Stimulated activated naive CD4-positive, alpha-beta T cell treated with Interleukin-2 at 50 U/mL for 16 hours (primary cell): ENCODE measurements around the gene AGTR2.
"Not testable (repeated sequence)": the region's sequence is repeated elsewhere in the genome, so short reads cannot be mapped to it uniquely, and the experiment has no call there.

ENCODE experiments used
- DNase-seq: peaks from one replicate; lab custom pipeline; 2025; lab: John Stamatoyannopoulos, UW

Gene AGTR2, protein sequence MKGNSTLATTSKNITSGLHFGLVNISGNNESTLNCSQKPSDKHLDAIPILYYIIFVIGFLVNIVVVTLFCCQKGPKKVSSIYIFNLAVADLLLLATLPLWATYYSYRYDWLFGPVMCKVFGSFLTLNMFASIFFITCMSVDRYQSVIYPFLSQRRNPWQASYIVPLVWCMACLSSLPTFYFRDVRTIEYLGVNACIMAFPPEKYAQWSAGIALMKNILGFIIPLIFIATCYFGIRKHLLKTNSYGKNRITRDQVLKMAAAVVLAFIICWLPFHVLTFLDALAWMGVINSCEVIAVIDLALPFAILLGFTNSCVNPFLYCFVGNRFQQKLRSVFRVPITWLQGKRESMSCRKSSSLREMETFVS

DNA sequence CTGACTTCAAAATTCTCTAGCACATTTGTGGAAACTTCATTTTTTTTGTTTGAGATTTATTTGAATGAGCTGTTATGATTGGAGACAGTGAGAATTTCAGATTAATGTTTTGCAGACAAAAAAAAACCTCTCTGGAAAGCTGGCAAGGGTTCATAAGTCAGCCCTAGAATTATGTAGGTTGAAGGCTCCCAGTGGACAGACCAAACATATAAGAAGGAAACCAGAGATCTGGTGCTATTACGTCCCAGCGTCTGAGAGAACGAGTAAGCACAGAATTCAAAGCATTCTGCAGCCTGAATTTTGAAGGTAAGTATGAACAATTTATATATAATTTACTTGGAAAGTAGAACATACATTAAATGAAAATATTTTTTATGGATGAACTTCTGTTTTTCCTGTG is at the start of gene AGTR2:
Gene AGTR2 (plus strand): TSS at position 234 of the 400 bp plus-strand sequence. CDS start 1,537 bp downstream, outside the sequence.
- DNase-seq = no peak

DNA sequence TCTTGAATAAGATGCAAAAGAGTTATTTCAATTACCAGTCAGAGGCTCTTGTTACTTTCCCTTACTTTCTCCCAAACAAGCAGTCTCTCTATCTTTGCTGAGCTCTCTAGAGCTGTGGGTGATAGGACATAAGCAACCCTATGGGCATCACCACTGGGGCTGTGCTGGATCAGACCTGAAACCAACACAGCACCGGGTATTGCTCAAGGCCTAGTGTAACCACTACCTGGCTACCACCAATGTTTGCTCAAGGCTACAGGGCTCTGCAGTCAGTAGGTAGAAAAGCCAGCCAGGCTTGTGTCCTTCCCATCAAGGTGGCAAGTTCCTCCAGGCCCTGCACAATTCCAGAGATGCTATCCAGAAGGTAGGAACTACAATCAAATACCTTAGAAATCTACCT is 35.3 kb upstream of the AGTR2 start:
- DNase-seq = no peak

DNA sequence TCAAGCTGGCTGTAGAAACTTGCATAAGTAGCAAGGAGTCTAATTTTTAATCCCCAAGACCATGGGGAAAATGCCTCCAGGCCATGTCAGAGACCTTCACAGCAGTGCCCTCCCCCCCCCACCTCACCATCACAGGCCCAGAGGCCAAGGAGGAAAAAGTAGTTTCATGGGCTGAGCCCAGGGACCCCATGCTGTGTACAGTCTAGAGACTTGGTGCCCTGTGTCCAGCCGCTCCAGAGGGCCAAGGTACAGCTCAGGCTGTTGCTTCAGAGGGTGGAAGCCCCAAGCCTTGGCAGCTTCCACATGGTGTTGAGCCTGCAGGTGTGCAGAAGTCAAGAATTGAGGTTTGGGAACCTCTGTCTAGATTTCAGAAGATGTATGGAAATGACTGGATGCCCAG is 29.3 kb upstream of the AGTR2 start:
- not testable (repeated sequence) for DNase-seq

DNA sequence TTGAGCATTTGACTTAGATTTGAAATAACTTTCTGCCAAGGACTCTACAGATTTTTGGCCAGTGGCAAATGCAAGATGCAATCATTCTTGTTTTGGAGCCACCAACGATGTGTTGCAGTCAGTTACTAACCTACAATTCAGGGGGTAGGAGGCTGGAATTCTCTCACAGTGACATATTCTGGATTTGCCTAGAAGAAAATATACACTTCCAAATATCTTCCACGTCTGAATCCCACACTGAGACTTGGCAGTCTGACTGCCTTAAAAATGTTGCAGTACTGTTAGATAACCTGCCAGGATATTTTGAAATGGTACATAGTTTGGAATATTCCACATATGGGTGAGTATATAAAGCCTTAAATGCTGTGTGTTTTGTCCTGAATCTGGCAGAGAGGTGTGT is 27.6 kb upstream of the AGTR2 start:
- DNase-seq = no peak

DNA sequence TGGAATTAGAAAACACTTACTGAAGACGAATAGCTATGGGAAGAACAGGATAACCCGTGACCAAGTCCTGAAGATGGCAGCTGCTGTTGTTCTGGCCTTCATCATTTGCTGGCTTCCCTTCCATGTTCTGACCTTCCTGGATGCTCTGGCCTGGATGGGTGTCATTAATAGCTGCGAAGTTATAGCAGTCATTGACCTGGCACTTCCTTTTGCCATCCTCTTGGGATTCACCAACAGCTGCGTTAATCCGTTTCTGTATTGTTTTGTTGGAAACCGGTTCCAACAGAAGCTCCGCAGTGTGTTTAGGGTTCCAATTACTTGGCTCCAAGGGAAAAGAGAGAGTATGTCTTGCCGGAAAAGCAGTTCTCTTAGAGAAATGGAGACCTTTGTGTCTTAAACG is 2.4 kb downstream of the AGTR2 start:
- no peak for DNase-seq

DNA sequence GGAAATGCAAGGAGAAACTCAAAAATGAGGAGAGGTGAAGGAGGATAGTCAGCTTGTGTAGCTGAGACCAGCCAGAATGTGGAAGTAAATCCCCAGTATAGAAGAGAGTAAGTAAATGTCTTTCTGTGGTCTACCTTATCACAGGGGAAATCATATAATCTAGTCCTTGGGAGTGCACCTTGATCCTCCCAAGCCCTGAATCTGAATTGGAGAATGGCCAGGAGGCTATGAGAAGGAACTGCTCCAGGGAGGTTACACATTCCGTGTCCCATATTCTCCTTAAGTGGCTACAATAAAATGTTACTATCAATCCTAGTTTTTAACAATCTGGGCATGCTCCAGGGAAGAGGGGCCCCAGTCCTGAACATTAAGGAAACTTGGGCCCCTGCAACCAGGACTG is 10.8 kb downstream of the AGTR2 start:
- DNase-seq = no peak

DNA sequence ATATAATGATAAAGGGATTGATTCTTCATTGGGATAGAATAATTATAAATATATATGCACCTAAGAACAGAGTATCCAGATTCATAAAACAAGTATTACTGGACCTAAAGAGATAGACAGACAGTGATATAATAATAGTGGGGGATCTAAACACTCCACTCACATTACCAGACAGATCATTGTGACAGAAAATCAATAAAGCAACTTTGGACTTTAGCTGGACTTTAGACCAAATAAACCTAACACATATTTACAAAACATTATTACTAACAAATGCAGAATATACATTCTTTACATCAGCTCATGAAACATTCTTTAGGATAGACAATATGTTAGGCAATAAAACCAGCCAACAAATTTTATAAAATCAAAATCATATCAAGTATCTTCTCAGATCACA is 14.6 kb downstream of the AGTR2 start:
- DNase-seq = no peak

DNA sequence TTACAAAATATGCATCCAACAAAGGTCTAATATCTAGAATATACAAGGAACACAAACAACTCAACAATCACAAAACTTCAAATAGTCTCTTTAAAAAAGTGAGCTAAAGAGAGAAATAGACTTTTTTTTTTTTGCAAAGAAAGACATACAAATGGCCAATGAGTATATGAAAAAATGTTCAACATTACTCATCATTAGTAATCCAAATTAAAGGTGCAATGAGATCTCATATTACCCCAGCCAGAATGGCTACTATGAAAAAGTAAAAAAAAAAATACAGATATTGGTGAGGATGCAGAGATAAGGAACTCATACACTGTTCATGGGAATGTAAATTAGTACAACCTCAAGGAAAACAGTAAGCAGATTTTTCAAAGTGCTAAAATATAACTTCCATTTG is 24.1 kb downstream of the AGTR2 start:
- DNase-seq = no peak

DNA sequence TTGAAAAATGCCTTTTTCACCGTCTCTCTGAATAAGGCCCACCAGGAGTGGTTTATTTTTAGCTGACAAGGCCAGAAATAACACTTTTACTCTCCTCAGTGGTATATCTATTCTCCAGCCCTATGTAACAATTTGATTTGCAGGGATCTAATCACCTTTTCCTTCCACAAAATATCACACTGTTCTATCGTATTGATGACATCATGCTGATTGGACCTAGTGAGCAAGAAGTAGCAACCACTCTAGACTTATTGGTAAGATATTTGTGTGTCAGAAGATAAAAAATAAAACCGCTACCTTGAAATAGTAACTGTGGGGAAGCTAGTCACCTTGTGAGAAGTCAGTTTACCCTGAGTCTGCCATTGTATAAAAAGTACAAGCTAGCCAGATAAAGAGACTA is 27.7 kb downstream of the AGTR2 start:
- DNase-seq = no peak

DNA sequence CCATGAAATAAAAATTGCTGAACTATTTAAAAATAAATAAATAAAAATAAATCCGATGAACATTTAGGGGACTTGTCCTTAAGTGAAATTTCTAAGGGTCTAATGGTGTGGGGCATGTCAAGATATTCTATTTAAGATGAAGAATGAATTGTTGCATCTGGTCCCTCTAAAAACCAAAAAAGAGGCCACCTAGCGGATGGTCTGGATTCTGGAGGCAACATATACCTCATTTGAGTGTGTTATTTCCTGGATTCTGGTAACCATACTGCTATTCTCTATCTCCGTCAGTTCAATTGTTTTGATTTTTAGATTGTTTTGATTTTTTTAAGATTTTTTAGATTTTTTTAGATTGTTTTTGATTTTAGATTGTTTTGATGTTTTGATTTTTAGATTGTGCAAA is 28.3 kb downstream of the AGTR2 start:
- DNase-seq = no peak

DNA sequence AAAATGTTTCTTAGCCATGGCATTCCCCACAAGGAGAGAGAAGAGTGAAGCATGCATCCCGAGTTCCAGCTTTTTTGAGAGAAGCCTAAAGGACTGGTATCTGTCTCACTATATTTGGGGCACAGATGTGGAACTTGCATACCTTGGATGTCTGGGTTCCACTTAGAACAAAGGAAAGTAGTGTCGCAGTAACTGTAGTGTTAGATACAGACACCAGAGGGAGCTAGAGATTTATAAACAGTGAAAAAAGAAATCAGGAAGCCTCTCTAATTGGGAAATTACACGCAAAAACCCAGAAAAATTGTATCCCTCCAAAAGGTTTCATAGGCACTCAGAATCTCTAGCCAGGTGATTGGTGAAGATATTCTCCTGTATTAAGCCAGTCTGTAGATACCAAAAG is 34.4 kb downstream of the AGTR2 start:
- no peak for DNase-seq

DNA sequence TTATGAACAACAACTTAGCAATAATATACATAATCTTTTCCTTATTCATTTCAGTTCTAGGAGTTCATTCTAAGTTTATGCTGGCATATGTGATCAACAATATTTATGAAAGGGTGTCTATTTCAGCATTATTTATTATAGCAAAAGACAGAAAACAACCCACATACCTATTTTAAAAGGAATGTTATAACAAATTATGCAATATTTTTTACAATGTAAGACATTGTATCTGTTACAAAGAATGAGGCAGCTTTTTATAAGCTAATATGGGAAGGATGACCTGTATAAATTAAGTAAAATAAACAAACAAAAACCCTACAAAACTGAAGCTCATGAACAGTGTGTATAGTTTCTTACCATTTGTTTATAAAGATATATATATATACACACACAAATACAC is 42.7 kb downstream of the AGTR2 start:
- DNase-seq = no peak

DNA sequence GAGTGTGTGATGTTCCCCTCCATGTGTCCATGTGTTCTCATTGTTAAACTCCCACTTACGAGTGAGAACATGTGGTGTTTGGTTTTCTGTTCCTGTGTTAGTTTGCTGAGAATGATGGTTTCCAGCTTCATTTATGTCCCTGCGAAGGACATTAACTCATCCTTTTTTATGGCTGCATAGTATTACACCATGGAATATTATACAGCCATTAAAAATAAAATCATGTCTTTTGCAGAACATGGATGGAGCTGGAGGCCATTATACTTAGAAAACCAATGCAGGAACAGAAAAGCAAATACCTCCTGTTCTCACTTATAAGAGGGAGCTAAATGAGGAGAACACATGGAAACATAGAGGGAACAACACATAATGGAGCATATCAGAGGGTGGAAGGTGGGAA is 46.5 kb downstream of the AGTR2 start:
- DNase-seq = not testable (repeated sequence)
